Measurements from ENCODE around the gene DUSP28. TPM values are rescaled to one million over a fixed set of nuclear protein-coding genes. Genes with fewer than 3 reads are reported as not detected.

Gene DUSP28
- total and polyA plus RNA-seq, 2 of the 13 experiments (the other 11 are each of a cell fraction or from before 2014, with no cell fraction given) = 5.2 to 8.6 TPM

DNA sequence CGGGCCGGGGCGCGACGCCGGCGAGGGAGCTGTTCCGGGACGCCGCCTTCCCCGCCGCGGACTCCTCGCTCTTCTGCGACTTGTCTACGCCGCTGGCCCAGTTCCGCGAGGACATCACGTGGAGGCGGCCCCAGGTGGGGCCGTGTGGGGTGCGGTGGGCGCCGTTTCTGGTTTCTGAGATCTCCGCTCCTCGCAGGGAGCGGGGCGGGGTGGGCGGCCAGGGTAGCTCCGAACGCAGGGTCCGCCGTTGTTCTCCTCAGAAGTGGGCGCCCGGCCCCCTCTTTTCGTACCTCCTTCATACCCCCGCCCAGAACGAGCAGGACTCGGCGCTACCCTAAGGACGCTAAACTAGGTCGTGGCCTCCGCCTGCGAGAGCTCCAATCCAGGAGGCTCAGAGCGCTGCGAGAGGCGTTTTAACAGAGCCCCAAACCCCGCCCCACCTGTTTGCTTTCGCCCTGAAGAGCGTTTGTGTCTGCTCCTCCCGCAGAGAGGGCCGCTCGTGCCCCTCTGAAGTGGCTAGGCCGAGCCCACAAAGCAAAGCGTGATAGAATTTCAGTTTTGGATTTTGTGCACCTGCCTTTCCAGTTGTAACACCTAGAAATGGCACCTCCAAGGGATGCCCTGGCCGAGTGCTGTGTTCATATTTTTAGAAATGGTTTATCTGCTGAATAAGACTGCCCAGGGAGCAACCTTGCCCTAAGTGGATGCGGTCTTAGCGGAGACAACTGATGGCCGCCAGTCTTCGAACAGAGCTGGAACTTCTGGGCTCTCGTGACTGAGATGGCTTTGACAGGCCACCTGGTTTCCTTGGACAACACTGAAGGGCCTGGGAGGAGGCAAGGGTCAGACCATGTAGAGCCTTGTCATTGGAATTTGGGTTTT is 27.0 kb downstream of the DUSP28 start (continued):
- TF ChIP-seq, protein P1, sequence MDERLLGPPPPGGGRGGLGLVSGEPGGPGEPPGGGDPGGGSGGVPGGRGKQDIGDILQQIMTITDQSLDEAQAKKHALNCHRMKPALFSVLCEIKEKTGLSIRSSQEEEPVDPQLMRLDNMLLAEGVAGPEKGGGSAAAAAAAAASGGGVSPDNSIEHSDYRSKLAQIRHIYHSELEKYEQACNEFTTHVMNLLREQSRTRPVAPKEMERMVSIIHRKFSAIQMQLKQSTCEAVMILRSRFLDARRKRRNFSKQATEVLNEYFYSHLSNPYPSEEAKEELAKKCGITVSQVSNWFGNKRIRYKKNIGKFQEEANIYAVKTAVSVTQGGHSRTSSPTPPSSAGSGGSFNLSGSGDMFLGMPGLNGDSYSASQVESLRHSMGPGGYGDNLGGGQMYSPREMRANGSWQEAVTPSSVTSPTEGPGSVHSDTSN (CRISPR knock-in tag; IDR thresholded peaks at IDR 0.05) = no peak
- TF ChIP-seq CBX5 (CRISPR knock-in tag; IDR thresholded peaks at IDR 0.05; ENCODE audit: borderline replicate concordance) (no peak), ZBTB3 (CRISPR knock-in tag; IDR thresholded peaks at IDR 0.05; ENCODE audit: borderline replicate concordance, low read depth) (0 out of 2 replicates have a peak, but pooled peaks have one; percentile 70), ZKSCAN8 (CRISPR knock-in tag; IDR thresholded peaks at IDR 0.05; ENCODE audit: borderline replicate concordance) (no peak), CHCHD3 (CRISPR knock-in tag; IDR thresholded peaks at IDR 0.05) (peak; percentile 43; the same call in 1 of the 2 replicates), ZNF766 (CRISPR knock-in tag; IDR thresholded peaks at IDR 0.05; ENCODE audit: borderline replicate concordance) (no peak), PRMT3 (CRISPR knock-in tag; IDR thresholded peaks at IDR 0.05; ENCODE audit: borderline replicate concordance, low read depth) (no peak), DNMT3B (CRISPR knock-in tag; conservative IDR thresholded peaks at IDR 0.05) (no peak), ZNF841 (CRISPR knock-in tag; IDR thresholded peaks at IDR 0.05; ENCODE audit: borderline replicate concordance) (no peak), RORA (CRISPR knock-in tag; IDR thresholded peaks at IDR 0.05) (no peak), ZNF17 (CRISPR knock-in tag; IDR thresholded peaks at IDR 0.05) (no peak)
- TF ChIP-seq, protein P2, sequence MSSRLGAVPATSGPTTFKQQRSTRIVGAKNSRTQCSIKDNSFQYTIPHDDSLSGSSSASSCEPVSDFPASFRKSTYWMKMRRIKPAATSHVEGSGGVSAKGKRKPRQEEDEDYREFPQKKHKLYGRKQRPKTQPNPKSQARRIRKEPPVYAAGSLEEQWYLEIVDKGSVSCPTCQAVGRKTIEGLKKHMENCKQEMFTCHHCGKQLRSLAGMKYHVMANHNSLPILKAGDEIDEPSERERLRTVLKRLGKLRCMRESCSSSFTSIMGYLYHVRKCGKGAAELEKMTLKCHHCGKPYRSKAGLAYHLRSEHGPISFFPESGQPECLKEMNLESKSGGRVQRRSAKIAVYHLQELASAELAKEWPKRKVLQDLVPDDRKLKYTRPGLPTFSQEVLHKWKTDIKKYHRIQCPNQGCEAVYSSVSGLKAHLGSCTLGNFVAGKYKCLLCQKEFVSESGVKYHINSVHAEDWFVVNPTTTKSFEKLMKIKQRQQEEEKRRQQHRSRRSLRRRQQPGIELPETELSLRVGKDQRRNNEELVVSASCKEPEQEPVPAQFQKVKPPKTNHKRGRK (CRISPR knock-in tag; IDR thresholded peaks at IDR 0.05) = no peak
- TF ChIP-seq, protein P3, sequence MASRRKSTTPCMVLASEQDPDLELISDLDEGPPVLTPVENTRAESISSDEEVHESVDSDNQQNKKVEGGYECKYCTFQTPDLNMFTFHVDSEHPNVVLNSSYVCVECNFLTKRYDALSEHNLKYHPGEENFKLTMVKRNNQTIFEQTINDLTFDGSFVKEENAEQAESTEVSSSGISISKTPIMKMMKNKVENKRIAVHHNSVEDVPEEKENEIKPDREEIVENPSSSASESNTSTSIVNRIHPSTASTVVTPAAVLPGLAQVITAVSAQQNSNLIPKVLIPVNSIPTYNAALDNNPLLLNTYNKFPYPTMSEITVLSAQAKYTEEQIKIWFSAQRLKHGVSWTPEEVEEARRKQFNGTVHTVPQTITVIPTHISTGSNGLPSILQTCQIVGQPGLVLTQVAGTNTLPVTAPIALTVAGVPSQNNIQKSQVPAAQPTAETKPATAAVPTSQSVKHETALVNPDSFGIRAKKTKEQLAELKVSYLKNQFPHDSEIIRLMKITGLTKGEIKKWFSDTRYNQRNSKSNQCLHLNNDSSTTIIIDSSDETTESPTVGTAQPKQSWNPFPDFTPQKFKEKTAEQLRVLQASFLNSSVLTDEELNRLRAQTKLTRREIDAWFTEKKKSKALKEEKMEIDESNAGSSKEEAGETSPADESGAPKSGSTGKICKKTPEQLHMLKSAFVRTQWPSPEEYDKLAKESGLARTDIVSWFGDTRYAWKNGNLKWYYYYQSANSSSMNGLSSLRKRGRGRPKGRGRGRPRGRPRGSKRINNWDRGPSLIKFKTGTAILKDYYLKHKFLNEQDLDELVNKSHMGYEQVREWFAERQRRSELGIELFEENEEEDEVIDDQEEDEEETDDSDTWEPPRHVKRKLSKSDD (CRISPR knock-in tag; IDR thresholded peaks at IDR 0.05; ENCODE audit: low read depth) = peak; percentile 6; the same call in 1 of the 2 replicates
- TF ChIP-seq, protein P4, sequence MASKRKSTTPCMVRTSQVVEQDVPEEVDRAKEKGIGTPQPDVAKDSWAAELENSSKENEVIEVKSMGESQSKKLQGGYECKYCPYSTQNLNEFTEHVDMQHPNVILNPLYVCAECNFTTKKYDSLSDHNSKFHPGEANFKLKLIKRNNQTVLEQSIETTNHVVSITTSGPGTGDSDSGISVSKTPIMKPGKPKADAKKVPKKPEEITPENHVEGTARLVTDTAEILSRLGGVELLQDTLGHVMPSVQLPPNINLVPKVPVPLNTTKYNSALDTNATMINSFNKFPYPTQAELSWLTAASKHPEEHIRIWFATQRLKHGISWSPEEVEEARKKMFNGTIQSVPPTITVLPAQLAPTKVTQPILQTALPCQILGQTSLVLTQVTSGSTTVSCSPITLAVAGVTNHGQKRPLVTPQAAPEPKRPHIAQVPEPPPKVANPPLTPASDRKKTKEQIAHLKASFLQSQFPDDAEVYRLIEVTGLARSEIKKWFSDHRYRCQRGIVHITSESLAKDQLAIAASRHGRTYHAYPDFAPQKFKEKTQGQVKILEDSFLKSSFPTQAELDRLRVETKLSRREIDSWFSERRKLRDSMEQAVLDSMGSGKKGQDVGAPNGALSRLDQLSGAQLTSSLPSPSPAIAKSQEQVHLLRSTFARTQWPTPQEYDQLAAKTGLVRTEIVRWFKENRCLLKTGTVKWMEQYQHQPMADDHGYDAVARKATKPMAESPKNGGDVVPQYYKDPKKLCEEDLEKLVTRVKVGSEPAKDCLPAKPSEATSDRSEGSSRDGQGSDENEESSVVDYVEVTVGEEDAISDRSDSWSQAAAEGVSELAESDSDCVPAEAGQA (IDR thresholded peaks at IDR 0.05; ENCODE audit: low read depth) = no peak
- TF ChIP-seq, protein P4 (CRISPR knock-in tag; IDR thresholded peaks at IDR 0.05; ENCODE audit: borderline replicate concordance) = no peak
- TF ChIP-seq, protein P5, sequence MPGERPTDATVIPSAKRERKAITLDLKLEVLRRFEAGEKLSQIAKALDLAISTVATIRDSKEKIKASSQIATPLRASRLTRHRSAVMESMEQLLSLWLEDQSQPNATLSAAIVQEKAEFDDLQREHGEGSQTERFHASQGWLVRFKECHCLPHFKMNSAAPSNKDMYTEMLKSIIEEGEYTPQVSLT (CRISPR knock-in tag; IDR thresholded peaks at IDR 0.05; ENCODE audit: borderline replicate concordance, low read depth) = no peak
